GM21447 (cell line): Measurements from ENCODE around the gene KAT6B.
"Not testable (repeated sequence)": the region's sequence is repeated elsewhere in the genome, so short reads cannot be mapped to it uniquely, and the experiment has no call there.

ENCODE experiments used
- ATAC-seq: cut with Tn5 transposase; IDR thresholded peaks from one replicate; pipeline ENCODE4 v1.9.1; 2021; ENCODE audit not compliant: unreplicated experiment

KAT6B gene

DNA sequence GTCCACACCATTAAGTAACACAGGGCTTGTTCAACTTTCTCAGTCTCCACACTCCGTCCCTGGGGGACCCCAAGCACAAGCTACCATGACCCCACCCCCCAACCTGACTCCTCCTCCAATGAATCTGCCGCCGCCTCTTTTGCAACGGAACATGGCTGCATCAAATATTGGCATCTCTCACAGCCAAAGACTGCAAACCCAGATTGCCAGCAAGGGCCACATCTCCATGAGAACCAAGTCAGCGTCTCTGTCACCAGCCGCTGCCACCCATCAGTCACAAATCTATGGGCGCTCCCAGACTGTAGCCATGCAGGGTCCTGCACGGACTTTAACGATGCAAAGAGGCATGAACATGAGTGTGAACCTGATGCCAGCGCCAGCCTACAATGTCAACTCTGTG lies 204.0 kb downstream of the KAT6B start:
- ATAC-seq, result no peak

DNA sequence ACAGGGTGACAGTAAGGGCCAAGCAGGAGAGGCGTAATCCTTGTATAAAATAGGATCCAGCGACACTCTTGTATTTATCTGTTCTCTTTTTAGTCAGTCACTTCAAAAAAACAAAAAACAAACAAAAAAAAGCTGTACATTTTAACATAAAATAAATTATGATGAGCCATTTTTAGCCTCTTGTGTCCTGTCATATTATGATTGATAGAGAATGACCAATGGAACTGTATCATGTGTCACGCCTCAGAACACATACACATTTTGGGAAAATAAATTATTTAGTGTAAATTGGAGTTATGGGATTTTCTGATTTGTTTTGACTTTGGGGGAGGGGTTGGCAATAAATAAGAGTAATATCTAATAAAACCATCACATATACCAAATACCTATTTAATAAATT lies 205.7 kb downstream of the KAT6B start:
- ATAC-seq, result no peak

DNA sequence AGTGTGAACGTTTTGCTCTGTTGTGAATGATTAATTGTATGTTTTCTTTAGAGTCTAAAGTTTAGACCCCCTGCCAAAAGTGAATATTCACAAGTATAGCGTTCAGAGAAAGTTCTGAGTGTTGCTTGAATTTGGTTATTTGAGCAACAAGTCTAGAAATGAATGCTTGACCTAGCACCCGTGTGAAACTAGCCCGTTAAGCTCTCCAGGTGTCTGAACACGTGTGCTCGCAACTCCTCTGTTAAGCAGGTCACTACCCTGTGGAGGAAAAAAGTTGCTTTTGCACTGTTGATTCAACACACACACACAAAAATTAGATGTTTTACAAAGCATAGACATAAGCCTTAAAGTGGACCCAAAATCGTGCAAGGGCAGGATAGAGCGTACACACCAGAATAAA lies 206.4 kb downstream of the KAT6B start:
- ATAC-seq, result no peak

DNA sequence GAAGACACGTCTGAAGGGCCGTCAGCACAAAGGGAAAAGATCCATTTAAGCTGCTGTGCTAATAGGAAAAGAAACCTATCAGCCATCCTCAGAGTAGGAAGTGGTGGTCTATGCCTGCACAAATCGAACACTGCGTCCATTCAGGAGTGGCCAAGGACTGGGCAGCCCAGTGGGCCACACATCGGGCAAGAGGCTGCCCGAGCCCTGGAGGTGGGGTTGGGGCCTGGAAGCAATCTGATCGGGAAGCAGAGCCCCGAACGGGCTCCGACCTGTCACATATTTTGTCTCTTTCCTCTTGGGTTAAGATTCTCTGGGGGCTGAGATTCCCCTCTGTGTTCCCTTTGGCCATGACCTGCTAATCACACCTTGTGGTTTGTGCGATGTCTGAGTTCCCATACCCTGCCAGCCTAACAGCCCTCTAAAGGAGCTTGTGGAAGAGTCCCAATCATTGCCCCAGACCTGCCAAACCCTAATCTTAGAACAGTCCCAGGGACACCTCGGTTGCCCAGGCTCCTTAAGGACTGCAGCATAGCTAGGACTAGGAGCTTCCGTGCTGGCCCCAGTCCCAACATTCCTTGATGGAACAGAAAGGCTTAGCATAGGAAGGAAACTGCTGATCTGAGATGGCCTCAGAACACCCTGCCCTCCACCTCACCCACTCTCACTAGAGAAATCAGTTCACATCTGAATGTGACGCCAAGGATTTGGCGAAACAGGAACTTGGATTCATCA lies 207.2 kb downstream of the KAT6B start:
- ATAC-seq, result no peak

DNA sequence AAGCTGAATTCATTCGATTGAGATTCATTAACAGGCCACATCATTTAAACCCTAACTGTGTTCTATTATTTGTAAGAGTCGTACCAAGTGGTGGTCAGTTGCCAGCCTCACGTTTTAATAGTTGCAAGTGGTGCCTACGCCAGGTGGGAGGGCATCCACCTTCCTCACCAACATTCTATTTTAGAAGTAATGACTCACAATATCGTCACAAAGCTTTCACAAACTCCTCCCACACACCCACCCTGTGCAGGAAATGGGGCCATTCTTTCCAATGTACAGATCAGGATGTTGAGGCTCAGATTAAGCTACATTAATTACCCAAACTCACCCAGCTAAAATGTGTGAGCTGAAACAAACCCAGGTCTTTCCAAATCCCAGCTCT lies 207.7 kb downstream of the KAT6B start:
- no peak for ATAC-seq

DNA sequence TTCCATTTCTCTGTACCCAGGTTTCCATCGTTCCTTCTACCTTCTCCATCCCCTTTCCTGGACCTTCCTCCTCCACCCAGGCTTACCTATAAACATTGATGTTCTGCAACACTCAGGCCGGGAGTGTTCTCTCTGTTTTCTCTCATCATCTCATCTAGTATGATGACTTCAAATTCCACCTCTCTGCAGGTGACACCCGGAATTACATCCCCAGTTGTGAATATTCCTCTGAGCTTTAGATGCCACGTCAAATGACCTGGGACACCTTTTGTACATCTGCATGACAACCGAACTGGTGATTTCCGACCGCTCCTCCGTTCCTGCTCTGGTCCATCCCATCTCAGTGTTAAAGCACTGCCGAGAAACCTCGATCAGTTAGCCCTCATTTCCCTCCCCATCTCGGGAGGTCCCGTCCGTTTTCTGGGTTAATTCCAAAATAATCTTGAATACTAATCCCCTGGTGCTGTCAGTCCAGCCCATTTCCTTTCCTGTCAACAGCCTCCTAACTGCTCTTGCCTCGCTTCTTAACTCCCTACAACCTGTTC lies 208.4 kb downstream of the KAT6B start:
- ATAC-seq, result no peak

DNA sequence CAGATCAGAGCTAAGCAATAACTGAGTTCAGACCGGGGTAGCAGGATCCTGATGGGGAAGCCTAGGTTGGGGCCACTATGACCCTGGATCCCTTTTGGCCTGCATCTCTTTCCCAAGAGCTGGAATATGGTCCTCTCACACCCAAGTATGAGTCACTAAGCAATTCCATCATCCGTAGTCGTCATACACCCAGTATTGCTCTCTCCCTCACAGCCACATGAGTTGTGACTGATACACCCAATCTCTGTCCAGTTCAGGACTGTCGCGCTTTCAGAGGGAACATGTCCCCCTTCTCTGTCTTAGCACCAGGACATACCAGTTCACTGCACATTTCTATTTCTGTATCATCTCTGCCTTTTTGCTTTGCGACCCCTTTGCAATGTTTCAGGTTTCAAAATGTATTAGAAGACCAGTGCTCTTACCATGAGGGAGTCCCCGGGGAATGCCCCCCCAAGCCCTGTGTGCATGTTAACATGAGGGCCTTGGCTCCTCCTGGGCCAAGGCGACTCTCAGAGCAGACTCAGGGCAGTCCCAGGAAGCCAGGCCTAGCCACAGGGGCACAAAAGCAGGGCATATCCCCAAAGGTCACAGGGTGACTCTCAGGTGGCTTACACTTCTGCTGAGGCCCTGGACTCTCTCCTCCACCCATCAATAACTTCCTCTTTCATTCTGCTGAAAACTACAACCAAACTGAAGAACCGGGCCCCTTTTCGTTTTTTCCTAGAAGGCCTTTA lies 209.7 kb downstream of the KAT6B start:
- peak; percentile 67 for ATAC-seq

DNA sequence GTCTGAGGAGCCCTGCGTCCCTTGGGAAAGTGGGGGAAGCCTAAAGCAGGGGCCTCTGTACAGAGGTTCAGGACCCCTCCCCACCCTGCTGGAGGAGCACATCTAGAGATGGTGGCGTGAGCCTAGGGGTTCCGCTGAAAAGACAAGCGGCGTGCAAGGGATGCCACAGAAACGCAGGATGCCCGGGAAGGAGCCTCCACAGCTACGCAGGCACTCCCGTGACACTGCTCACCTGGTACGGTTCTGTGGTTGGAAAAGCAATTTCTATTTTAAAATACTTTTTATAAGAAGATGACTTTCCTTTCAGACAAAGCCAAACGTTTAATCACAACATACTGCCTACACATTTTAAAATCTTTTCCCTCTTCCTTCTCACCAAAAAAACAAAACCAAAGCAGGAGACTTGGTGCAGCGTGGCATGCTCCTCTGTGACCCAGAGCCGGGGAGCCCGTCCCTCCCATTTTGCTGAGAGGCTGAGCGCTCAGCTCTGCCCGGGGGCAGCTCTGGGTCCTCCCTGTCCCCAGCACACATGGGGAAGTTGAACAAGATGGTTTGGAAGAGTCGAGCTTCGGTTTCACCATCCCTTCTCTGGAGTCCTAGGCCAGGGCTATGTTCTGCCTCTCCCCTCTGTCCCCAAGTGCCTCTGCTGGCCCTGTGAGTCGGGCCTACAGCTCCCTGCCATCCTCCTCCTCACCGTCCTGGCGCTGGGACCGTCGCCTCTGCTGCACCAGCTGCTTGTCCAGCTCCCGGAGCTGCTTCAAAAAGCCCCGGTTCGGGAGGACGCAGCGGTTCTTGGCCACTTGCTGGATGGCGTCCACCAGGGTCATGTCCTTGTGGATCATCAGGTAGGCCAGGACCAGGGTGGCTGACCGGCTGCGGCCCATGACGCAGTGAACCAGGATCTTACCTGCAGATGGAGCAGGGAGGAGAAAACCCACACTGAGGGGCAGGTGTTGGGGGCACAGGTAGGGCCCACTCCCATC lies 211.1 kb downstream of the KAT6B start:
- no peak for ATAC-seq

DNA sequence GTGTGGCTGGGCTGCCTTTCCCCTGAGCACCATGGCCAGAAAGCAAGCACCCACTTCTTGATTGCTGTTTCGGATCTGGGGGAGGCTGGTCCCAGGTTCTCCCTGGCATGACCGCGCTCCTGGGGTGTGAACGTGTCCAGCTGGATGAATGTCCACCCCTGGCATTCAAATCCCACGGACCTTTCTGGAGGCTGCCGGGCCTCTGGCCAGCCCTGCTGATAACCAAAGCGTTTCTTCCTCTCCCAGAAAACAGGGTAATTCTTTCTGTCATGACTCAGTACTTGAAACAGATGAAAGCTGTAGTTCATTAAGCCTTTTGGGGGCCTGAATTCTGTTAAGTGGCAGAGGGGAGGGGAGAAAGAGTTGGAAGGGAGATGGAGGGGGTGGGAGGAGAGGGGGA lies 211.9 kb downstream of the KAT6B start:
- no peak for ATAC-seq

DNA sequence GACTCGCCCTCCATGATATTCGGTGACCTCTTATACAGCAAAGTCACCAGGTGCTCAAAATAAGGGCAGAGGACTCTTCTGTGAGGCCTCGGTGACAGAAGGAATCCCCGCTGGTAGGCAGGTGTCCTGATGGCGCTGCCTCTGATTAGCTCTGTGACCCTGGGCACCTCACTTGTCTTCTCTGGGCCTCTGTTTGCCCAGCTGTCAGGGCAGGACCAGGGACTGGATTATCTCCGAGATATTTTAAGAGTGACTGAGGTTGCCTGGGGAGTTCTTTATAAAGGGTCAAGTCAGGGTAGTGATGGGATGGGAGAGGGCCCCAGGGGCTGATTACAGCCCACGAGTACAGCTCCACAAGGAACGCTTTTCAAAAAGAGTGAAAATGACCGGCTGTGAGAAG lies 214.2 kb downstream of the KAT6B start:
- no peak for ATAC-seq

DNA sequence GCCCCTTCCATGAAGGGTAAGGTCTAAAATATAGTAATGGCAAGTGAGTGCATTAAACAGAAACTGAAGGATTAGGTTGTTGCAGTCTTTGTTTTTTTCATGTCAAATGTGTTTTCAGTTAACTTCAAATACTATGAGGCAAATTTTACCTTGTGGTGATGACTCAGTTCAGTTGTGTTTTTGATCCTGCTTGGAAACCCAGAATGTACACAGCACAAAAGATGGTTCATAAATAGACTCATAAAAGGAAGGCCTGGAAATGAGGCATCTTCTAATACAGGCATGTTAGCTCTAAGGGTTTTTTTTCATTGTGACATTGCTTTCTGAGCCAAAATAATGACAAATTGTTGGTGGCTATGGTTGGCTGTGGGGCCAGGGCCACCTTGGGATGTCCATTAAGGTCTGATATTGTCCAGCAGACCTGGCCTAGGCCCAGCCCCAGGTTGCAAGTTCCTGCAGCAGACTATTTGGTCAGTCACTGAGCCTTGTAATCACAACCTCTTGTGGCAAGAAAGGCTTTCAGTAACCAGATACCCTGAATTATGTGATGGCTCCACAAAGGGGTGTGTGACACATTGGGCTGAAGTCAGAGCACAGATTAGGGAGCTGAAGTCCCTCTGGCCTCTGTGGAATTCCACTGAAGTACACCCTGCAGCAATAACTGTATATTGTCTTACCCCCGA lies 216.0 kb downstream of the KAT6B start:
- ATAC-seq, result no peak

DNA sequence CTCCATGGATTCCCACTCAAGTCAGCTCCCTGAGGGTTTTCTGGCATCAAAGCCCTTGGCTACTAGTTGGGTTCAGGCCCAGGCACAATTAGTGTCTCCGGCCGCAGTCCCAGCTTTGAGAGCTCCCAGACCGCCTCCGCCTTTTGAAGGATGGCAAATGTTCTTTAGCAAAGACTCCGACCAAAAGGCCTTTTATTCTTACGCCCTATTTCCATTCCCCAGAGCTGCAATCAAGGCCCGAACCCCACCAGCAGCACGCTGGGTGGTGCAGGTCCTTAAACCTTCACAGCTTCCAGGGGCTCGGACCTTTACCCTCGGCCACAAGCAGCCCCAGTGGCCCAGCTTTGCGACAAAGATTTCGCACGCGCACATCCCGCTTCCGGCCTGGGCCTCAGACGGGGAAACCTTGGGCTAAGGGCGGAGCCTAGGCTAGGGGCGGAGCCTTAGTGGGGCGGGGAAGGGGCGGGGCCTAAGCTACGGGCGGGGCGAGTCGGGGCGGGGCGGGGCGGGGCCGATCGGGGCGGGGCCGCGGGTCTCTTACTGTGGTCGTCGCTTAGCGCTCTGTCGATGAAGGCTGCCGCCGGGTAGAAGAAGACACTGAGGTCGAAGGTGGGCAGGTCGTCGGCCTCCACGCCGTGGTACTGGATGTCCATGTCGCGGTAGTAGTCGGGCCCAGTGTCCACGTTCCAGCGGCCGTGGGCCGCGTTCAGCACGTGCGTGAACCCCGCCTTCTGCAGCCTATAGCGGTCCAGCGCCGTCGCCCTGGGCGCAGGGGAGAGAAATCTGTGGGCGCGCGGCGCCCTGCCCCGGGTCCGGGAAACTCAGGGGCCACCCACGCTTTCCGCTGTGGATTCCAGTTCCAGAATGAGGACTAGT lies 217.1 kb downstream of the KAT6B start:
- ATAC-seq, result no peak

DNA sequence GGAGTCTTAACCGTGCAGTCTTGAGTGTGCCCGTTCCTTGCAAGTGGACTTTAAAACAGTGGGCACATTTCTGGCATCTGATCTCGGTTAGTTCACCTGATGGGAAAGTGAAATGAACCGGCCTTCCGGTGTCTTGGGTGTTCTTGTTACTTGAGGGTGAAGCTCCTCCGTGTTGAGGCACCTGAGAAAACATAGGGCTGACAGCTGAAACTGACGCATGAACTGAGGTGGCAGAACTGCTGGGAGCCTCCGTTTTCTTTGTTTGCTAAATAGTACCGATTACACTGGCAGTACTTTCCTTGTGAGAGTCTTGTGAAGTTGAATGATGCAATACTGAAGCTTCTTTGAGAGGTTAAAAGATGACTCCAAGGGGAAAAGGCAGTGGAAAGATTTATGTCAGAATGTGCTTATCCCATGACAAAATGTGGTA lies 222.3 kb downstream of the KAT6B start:
- ATAC-seq, result no peak

DNA sequence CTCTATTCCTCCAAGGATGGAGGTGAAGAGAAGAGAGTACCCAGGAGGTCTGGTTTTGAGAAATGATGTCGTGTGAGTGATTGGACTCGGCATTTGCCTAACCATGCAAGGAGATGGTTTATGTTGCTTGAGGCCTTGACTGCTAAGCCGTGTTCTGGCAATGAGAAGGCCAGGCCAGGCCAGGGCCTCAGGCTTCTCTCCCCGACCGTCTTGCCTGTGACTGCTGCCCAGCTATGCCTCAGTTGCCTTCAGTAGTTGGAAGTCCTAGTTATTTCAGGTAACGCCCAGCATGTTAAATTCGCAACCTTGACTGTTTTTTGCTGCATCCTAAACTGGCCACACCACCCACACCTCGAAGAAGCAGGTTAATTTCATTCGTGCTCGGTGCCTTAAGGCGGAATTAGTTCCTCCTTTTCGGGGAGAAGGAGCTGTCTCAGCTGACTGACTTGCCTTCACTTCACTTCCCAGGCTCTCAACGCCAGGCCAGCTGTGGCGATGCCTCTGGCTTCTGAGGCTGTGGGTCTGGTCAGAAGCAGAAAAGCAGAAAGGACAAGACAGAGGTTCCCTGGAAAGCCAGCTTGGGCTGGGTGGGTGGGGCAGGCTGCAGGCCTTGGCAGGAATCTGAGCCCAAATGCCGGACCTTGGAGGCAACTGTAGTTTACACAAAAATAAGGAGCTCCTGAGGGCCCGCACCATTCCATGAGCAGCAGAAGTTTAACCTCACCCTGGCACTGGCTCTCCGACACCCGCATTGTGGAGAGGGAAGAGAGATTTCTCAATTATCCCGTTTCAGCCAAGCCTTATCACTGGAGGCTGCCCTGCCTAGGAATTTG lies 223.1 kb downstream of the KAT6B start:
- no peak for ATAC-seq

DNA sequence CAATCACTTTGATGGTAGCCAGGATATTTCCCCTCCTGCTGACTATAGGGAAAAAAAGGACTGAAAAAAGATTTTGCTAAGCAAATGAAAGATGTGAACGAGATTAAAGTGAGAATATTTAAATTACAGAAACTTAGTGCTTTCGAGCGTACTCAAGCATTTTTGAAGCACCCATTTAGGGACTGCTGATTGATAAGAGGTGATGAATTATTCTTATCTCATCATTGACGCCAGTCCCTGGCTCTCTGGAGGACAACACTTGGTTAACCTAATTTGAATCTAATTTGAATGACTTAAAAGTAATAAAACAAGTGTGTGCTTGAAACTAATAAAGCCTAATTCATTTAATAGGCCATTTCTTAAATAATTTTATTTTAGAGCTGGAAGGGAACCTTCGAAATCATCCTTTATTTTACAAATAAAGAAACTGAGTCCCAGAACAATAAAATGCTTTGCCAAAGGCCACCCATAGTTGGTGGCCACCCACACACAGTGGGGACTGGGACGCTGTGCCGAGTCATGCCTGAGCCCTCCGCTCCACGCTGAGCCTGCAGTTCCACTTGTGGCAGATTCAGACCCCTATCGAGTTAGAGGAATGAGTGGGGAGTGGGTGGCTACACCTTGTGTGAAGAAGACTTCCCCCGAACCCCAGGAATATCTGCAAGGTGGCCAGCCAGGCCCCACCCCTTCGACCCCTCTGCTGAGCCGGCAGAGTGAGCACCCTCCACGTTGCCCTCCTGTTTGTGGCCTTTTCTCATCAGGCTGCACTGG lies 223.9 kb downstream of the KAT6B start:
- ATAC-seq, result no peak

DNA sequence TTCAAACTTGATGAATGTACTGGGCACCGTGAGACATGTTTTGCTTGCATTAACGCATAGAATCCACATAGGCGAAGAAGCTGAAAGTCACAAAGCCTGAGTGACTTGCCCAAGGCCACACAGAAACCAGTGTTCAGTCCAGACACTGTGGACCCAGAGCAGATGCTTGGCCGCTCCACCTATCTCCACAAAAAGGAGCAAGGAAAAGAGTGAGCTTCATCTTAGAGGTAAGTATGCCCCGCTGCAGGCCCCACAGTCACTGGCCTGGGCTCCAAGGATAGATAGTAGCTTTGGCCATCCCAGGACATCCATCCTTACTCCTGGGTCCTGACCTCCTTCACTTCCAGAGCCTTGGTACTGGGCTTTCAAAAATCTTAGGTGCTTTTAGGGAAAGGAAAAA lies 224.9 kb downstream of the KAT6B start:
- ATAC-seq, result no peak

DNA sequence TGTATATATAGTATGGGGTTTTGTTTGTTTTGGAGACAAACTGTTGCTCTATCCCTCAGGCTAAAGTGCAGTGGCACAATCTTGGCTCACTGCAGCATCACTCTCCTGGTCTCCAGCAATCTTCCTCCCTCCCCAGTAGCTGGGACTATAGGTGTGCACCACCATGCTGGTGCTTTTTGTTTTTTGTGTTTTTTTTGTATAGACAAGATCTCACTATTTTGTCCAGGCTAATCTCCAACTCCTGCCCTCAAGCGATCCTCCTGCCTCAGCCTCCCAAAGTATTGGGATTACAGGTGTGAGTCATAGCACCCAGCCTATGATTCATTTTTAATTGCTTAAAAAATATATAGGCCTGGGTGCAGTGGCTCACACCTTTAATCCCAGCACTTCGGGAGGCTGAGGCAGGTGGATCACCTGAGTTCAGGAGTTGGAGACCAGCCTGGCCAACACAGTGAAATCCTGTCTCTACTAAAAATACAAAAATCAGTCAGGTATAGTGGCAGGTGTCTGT lies 229.6 kb downstream of the KAT6B start:
- not testable (repeated sequence) for ATAC-seq

DNA sequence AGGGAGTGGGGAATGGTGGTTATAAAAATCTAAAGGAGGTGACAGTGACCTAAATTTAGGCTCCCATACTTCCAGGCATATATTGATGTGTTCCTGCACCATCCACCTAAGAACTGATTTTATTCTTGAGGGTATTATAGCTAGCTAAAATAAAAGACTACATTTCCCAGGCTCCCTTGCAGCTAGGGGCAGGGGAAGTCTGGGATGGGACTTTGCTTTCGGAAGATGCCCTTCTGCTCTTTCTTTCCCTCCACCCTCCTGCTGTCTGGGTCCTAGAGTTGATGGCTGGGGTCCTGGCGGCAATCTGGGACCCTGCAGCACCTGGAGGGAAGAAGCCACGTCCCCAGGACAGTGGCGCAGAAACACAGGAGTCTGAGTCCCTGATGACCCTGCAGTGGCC lies 231.3 kb downstream of the KAT6B start:
- ATAC-seq, result no peak
